OCI-M1 (cell line): ENCODE results near the gene ATP13A3.
A peak's percentile ranks its signal among the peaks of the same experiment; 100 is the strongest.
"Not testable (repeated sequence)": the region's sequence is repeated elsewhere in the genome, so short reads cannot be mapped to it uniquely, and the experiment has no call there.

Source experiments
- DNase-seq: peaks from one replicate; lab custom pipeline; 2025; lab: John Stamatoyannopoulos, UW

ATP13A3 gene

GRCh38 chr3:194486540-194487288 lies at the start of gene ATP13A3:
ATP13A3 (minus strand) TSS chr3:194487002; CDS start chr3:194462190, 24,812 bp downstream.
- DNase-seq: peak; percentile 89

DNA sequence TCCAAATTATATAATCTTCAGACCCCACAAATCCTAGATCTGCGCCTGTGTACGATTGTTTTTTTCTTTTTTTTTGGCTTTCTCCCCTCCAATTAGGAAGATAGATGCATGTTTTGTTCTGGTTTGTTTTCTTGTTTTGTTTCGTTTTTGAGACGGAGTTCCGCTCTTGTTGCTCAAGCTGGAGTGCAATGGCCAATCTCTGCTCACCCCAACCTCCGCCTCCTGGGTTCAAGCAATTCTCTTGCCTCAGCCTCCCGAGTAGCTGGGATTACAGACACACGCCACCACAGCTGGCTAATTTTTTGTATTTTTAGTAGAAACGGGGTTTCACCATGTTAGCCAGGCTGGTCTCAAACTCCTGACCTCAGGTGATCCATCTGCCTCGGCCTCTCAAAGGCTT lies 48.4 kb upstream of the ATP13A3 start:
- DNase-seq: not testable (repeated sequence)

DNA sequence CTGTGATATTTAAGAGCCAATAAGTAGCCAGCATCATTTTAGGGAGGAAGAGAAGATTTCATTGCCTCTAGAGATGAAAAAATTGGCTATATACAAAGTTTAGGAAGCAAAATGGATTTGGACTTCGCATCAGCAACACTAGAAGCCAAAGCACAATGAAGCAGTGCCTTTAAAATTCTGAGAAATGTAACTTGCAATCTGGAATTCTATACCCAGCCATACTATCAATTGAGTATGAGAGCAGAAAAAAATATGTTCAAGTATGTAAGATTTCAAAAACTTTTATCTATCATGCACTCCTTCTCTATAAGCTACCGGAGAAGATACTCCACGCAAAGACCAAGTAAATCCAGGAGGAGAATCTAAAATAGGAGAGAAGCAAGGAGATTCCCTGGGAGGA lies 47.4 kb upstream of the ATP13A3 start:
- no peak for DNase-seq

DNA sequence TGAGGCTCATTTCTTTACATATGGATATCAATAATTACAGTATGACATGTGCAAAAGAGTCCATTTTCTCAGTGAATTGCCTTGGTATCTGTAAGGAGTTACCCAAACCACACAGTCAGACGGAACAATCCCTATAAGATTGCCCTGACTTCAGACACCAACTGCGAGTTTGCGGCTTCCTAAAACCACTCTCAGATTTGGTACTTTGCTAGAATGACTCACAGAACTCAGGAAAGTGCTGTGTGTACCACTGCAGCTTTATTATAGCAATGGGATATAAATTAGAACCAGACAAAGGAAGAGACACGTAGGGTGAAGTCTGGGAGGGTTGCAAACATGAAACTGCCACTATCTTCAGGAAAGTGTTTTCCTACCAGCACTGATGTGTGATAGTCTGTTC lies 45.8 kb upstream of the ATP13A3 start:
- DNase-seq: no peak

GRCh38 chr3:194527726-194528125 lies 40.9 kb upstream of the ATP13A3 start:
- DNase-seq: no peak

- no peak for DNase-seq
These were observed 39.4 kb upstream of the ATP13A3 start for GRCh38 chr3:194526164-194526563.

GRCh38 chr3:194522579-194523046 lies 35.8 kb upstream of the ATP13A3 start:
- no peak for DNase-seq

DNA sequence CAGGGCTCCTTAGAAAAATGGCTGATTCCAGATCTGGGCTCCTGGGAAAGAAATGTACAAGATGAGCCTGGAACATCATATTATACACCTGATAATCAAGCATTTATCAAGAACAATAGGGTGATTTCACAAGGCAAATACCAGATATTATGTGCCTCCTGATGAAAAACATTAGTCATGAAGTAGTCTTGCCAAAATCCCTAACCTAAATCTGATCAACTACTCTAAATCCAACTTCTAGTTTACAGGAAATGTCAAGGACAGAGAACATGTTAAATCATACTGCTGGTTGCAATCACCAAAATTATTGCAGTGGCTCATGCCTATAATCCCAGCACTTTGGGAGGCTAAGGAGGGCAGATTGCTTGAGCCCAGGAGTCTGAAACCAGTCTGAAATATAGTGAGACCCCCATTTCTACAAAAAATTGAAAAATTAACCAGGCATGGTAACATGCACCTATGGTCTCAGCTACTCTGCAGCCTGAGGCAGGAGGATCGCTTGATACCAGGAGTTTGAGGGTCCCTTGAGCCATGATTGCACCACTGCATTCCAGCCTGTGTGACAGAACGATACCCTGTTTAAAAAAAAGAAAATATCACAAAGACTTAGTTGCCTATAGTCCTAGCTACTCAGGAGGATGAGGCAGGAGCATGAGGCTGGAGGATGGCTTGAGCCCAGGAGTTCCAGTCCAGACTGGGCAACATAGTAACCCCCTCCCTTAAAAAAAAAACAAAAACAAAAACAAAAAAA lies 34.9 kb upstream of the ATP13A3 start:
- no peak for DNase-seq

- peak; percentile 25 for DNase-seq
These were observed 33.9 kb upstream of the ATP13A3 start for GRCh38 chr3:194520682-194521162.

DNA sequence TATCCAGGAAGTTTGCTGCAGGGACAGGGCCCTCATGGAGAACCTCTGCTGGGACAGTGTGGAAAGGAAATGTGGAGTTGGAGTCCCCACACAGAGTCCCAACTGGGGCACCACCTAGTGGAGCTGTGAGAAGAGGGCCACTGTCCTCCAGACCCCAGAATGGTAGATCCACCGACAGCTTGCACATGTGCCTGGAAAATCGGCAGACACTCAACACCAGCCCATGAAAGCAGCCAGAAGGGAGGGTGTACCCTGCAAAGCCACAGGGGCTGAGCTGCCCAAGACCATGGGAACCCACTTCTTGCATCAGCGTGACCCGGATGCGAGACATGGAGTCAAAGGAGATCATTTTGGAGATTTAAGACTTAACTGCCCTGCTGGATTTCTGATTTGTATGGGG lies 33.4 kb upstream of the ATP13A3 start:
- DNase-seq: not testable (repeated sequence)

DNA sequence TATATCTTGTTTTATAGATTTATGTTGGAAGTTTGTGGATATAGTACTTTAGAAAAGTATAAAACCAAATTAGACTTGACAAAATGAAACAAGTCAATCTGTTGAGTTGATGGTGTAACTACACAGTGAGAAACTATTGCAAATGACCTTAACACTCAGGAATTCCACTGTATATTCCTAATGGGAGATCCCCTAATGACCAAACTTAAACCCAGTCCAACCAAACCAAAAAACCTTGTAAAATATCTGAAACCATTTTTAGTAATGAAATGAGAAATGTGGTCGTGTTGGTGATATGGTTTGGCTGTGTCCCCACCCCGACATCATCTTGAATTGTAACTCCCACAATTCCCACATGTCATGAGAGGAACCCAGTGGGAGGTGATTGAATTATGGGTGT lies 31.9 kb upstream of the ATP13A3 start:
- DNase-seq: no peak

DNA sequence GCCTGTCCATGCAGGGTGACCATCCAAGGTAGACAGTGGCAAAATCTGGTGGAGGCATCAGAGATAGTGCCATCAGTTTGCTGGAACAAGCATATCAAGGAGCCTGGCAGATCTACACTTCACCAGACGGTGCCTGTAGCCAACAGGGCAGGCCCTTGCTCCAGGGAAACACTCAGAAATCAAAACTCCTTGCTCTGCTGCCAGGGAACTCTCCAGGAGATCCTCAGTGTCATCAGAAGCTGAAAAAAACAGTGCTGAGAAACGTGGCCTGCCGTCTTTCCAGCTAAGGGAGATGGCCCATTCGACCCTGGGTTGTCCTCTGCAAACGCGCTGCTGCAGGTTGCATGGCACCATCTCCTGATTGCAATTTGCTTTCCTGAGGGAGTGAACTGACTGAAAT lies 30.5 kb upstream of the ATP13A3 start:
- no peak for DNase-seq

- peak; percentile 3 for DNase-seq
These were observed 27.8 kb upstream of the ATP13A3 start for GRCh38 chr3:194514626-194515025.

GRCh38 chr3:194512895-194513601 lies 26.2 kb upstream of the ATP13A3 start:
- DNase-seq: no peak

DNA sequence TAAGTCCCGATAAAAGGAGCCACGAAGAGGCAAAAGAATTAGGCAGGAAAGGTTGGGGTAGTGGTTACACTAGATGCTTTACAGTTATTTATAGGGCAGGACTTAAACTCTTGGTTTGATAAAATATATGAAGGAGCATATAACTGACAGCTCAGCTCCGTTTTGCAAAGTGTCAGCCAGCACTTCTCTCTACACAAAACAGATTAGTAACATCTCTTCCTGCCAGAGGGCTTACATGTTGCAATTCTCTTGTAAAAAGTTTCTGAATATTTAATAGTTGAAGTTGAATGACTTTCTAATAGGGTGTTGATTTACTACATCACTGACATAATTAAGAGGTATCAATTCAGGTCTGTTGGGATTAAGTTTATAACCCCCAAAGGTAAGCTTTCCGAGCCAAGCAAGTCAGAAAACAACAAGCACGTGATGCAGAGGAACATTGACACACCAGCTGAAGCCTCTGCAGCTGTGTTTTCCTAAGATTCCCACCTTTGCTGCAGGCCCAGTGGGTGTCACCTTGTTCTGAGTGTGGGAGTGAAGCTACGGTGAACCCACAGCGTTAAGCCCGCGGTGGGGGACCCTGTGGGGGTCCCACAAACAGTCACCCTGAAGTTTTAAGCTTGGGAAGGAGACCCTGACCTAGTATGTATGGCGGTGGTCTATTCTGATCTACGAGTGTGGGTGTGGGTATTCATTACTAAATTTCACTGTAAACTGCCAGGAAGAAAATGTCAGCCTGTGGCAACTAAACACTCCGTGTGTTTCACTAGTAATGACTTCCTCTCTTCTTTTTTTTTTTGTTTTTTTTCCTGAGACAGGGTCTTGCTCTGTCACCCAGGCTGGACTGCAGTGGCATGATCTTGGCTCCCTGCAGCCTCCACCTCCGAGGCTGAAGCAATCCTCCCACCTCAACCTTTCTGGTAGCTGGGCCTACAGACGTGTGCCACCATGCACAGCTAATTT lies 22.0 kb upstream of the ATP13A3 start:
- no peak for DNase-seq

DNA sequence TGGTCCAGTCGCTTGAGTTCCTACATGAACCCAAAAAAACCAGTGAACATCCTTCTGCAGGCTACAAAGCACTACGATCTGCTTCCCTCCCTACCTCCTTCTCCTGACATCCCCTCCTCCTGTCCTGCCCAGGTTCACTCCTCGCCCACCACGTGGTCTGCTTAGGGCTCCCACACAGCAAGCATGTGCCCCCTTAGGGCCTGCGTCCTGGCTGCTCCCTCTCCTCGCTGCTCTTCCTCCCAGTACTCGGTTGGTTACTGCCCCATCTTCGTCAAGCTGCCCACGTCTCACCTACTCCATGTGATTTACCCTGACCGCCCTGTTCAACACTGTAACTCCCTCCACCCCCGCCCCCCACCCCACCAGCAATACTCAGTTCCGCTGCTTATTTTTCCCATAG lies 20.8 kb upstream of the ATP13A3 start:
- DNase-seq: no peak

- DNase-seq: no peak
These were observed 19.1 kb upstream of the ATP13A3 start for GRCh38 chr3:194505791-194506415.

GRCh38 chr3:194504861-194505260 lies 18.1 kb upstream of the ATP13A3 start:
- no peak for DNase-seq

GRCh38 chr3:194504146-194504545 lies 17.3 kb upstream of the ATP13A3 start:
- DNase-seq: no peak

GRCh38 chr3:194503081-194503531 lies 16.3 kb upstream of the ATP13A3 start:
- DNase-seq: no peak

GRCh38 chr3:194500198-194500597 lies 13.4 kb upstream of the ATP13A3 start:
- DNase-seq: no peak
